Endothelial cell of umbilical vein (primary cell): Measurements from ENCODE around the gene NEK6. TPM values are rescaled to one million over a fixed set of nuclear protein-coding genes. Genes with fewer than 3 reads are reported as not detected.

Experiments
- BruUV-seq: library from RNA; stranded (reverse); fragments of 400-500 nt; replicated peaks from 2 replicates; lab custom pipeline; 2021; lab: Mats Ljungman, UMichigan
- CTCF ChIA-PET: fragments of 300-600, 350-600 bp; sonication (Branson Sonifier 250); formaldehyde crosslinking; loops from one replicate; lab custom pipeline; 2021; ENCODE audit warnings: antibody characterized with exemption, inconsistent platforms; lab: Charles Lee
- POLR2A ChIA-PET: fragments of 300-600, 350-600 bp; sonication (Branson Sonifier 250); formaldehyde crosslinking; loops from one replicate; lab custom pipeline; 2021; ENCODE audit warnings: antibody characterized with exemption, inconsistent platforms; lab: Charles Lee
- DNase-seq: peaks from one replicate; pipeline ENCODE4 v3.0.0-alpha.2; 2011; ENCODE audit warnings: low read depth, low spot score
- FAIRE-seq: peaks from 2 replicates; lab custom pipeline; 2011; peaks lifted over from hg19 to GRCh38; lab: Jason Lieb, UNC
- H2AFZ ChIP-seq: 2 replicates; pipeline ENCODE4 v1.6.0; 2012; ENCODE audit warnings: low read depth, low read length, control low read depth, inconsistent platforms
- H3K27ac ChIP-seq: 2 replicates; pipeline ENCODE4 v1.5.1; 2011; ENCODE audit warnings: low read depth, mild to moderate bottlenecking, control low read depth, low read length, moderate library complexity; ENCODE audit not compliant: insufficient read depth
- H3K27me3 ChIP-seq, 2 experiments: 2 replicates each; pipeline versions ENCODE4 v1.6.0 to v1.6.1; 2011; ENCODE audit warnings: low read length in 2 of 2, mixed read lengths in 1 of 2; ENCODE audit not compliant: control insufficient read depth in 2 of 2, insufficient read depth in 2 of 2
- H3K36me3 ChIP-seq, 2 experiments: 2 replicates in 1 of 2; 3 replicates in 1 of 2; pipeline ENCODE4 v1.5.1; 2011; ENCODE audit warnings: low read length in 2 of 2, mild to moderate bottlenecking in 1 of 2, moderate library complexity in 1 of 2; ENCODE audit not compliant: control insufficient read depth in 2 of 2, insufficient read depth in 2 of 2; ENCODE audit errors: extremely low read depth in 1 of 2
- H3K4me1 ChIP-seq: 3 replicates; pipeline ENCODE4 v1.5.1; 2011; ENCODE audit warnings: mild to moderate bottlenecking, low read length; ENCODE audit not compliant: control insufficient read depth, insufficient read depth; ENCODE audit errors: extremely low read depth
- H3K4me2 ChIP-seq: 2 replicates; pipeline ENCODE4 v1.6.1; 2011; ENCODE audit warnings: low read length, control low read depth, mixed read lengths; ENCODE audit not compliant: insufficient read depth
- H3K4me3 ChIP-seq, 3 experiments: fragments of 200-600 bp in 1 of 3; sonication (generic), shearing (Covaris generic) in 1 of 3; replicated peaks in 1 of 3; 2 replicates each; pipeline ENCODE4 v1.5.1; 2011 to 2016; ENCODE audit warnings: control low read depth in 3 of 3, low read length in 3 of 3, mild to moderate bottlenecking in 2 of 3, inconsistent platforms in 1 of 3, low read depth in 1 of 3, moderate library complexity in 1 of 3; ENCODE audit not compliant: insufficient read depth in 1 of 3
- H3K79me2 ChIP-seq: 2 replicates; pipeline ENCODE4 v1.6.0; 2012; ENCODE audit warnings: low read length, inconsistent platforms; ENCODE audit not compliant: control insufficient read depth, insufficient read depth
- H3K9ac ChIP-seq: replicated peaks from 2 replicates; pipeline ENCODE3; 2011; ENCODE audit warnings: low read length, control low read depth; ENCODE audit not compliant: insufficient read depth; ENCODE audit errors: extremely low read depth
- H3K9me1 ChIP-seq: replicated peaks from 3 replicates; pipeline ENCODE4 v1.6.0; 2011; ENCODE audit warnings: mild to moderate bottlenecking, low read length; ENCODE audit not compliant: control insufficient read depth, insufficient read depth; ENCODE audit errors: extremely low read depth
- H3K9me3 ChIP-seq: replicated peaks from 2 replicates; pipeline ENCODE4 v1.5.1; 2012; ENCODE audit warnings: low read length, inconsistent platforms; ENCODE audit not compliant: control insufficient read depth, insufficient read depth
- H4K20me1 ChIP-seq: replicated peaks from 2 replicates; pipeline ENCODE3; 2011; ENCODE audit warnings: mild to moderate bottlenecking, low read length; ENCODE audit not compliant: control insufficient read depth, insufficient read depth; ENCODE audit errors: extremely low read depth
- CTCF ChIP-seq, 2 donors: IDR thresholded peaks; 1 replicate in 1 of 2; 2 replicates in 1 of 2; pipeline ENCODE4 v1.5.1; 2011; ENCODE audit warnings: low read length in 2 of 2, mild to moderate bottlenecking in 2 of 2, moderate library complexity in 2 of 2, control low read depth in 1 of 2, inconsistent platforms in 1 of 2, low read depth in 1 of 2; ENCODE audit not compliant: insufficient read depth in 1 of 2; ENCODE audit errors: extremely low read depth in 1 of 2
- EZH2 ChIP-seq: IDR thresholded peaks from 2 replicates; pipeline ENCODE4 v1.6.1; 2012; ENCODE audit warnings: borderline replicate concordance, low read depth, mild to moderate bottlenecking, moderate library complexity, low read length, inconsistent platforms; ENCODE audit not compliant: severe bottlenecking
- FOS ChIP-seq: IDR thresholded peaks from 2 replicates; pipeline ENCODE4 v1.6.1; 2011; ENCODE audit warnings: mild to moderate bottlenecking, low read length, moderate library complexity, borderline replicate concordance; ENCODE audit not compliant: insufficient read depth
- GATA2 ChIP-seq: IDR thresholded peaks from 2 replicates; pipeline ENCODE4 v1.7.0; 2011; ENCODE audit warnings: low read depth, mild to moderate bottlenecking, moderate library complexity, mixed read lengths, low read length; ENCODE audit not compliant: insufficient read length, insufficient read depth
- JUN ChIP-seq: IDR thresholded peaks from 2 replicates; pipeline ENCODE4 v1.6.1; 2011; ENCODE audit warnings: borderline replicate concordance, low read depth; ENCODE audit not compliant: insufficient read length, insufficient read depth
- MAX ChIP-seq: IDR thresholded peaks from 2 replicates; pipeline ENCODE4 v1.6.1; 2011; ENCODE audit not compliant: insufficient read depth, insufficient read length
- MYC ChIP-seq: IDR thresholded peaks from one replicate; pipeline ENCODE4 v1.6.1; 2011; ENCODE audit warnings: mild to moderate bottlenecking, low read depth, low read length
- POLR2A ChIP-seq: IDR thresholded peaks from 2 replicates; pipeline ENCODE4 v1.6.1; 2012; ENCODE audit warnings: low read depth, mild to moderate bottlenecking, control low read depth, low read length
- POLR2AphosphoS5 ChIP-seq: IDR thresholded peaks from 2 replicates; pipeline ENCODE4 v1.6.1; 2012; ENCODE audit warnings: low read depth, mild to moderate bottlenecking, control low read depth, low read length, moderate library complexity; ENCODE audit not compliant: insufficient read depth
- dilution Hi-C: fragments of 300-500 bp; cut with MboI; formaldehyde crosslinking; loops from one replicate; pipeline ENCODE4 v1.15.0; 2019; ENCODE audit warnings: low sequenced_read_pairs; ENCODE audit not compliant: extremely low pct_ligation_motif_present
- intact Hi-C: fragments of 100-400 bp; cut with micrococcal nuclease; formaldehyde crosslinking; loops from one replicate; pipeline ENCODE4 v1.10.0; 2022
- polyA plus RNA-seq, 4 experiments: library from polyadenylated mRNA; depleted of rRNA in 3 of 4; stranded (reverse) in 3 of 4; unstranded in 1 of 4; fragments of >200 nt; gene quantifications; 2 replicates each; pipeline versions ENCODE4 v1.2.1 to v1.2.3, GENCODE V29; 2011 to 2012; ENCODE audit warnings: missing spikeins in 1 of 4
- total RNA-seq: library from RNA; stranded (reverse); gene quantifications from 2 replicates; pipeline ENCODE4 v1.2.3, GENCODE V29; 2021

NEK6 gene
- total and polyA plus RNA-seq, 2 donors (not counting 3 experiments of a cell fraction or from before 2014, with no cell fraction given): 64.3 to 67.1 TPM

GRCh38 chr9:124251204-124251603, 6.5 kb upstream of the NEK6 start:
- POLR2A ChIA-PET: no interaction called here
- Histone ChIP-seq H3K79me2 (no peaks in the 10 kb centered on the region), H3K9me3 (no peaks in the 10 kb centered on the region), H3K4me3 (no peak overlapping the region), H3K9ac (no peak overlapping the region), H3K27me3 (no peaks in the 10 kb centered on the region), H3K27ac (no peak overlapping the region), H4K20me1 (no peaks in the 10 kb centered on the region), H3K4me2 (no peak overlapping the region), H3K9me1 (no peaks in the 10 kb centered on the region), H3K4me1 (peaks cover 11% of the 10 kb centered on the region), H2AFZ (no peak overlapping the region), H3K36me3 (no peaks in the 10 kb centered on the region)
- CTCF ChIA-PET: no interaction called here
- dilution Hi-C loops: no loop called here
- intact Hi-C loops: no loop called here
- DNase-seq (no peak), FAIRE-seq (no peak)
- TF ChIP-seq MAX (no peak), MYC (no peak), GATA2 (no peak), FOS (no peak), JUN (no peak), CTCF (IDR thresholded peaks at IDR 0.05; ENCODE audit: extremely low read depth in 1 of 2, insufficient read depth in 1 of 2, low read depth in 1 of 2, low read length in 2 of 2) (no peak), POLR2AphosphoS5 (no peak), POLR2A (no peak), EZH2 (no peak)
- no TSS peak for BruUV-seq
